Measurements from ENCODE around the gene DIS3L2. TPM values are rescaled to one million over a fixed set of nuclear protein-coding genes. Genes with fewer than 3 reads are reported as not detected.

Gene DIS3L2
- total RNA-seq, 3 donors from 2014 or later (not counting 1 experiment from before 2014, with no cell fraction given) = 56.4 to 63.6 (median 59.4) TPM

DNA sequence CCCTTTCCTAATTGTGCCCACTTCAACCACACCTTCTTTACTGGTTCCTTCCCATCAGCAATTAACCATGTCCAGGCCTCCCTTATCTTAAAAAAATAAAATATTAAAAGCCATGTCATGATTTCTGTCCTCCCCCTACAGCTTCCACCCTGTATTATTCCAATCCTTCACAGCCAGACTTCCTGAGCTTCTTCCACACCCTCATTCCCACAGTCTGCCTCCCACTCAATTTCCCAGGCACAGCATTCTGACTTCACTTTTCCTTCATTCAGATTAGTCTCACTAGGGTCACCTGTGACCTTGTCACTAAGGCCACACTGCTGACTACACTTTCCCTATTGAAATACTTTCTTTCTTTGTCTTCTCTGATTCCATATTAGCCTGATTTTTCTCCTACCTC, 159.4 kb downstream of the DIS3L2 start:
- Mint-ChIP-seq H3K27ac (no peak overlapping the region), H3K9me3 (no peaks in the 10 kb centered on the region), H3K27me3 (ENCODE audit: low read depth in 2 of 2) (no peaks in the 10 kb centered on the region), H3K4me1 (no peaks in the 10 kb centered on the region), H3K36me3 (no peaks in the 10 kb centered on the region), H3K4me3 (no peak overlapping the region)
- no peaks in the 10 kb centered on the region for H3K4me1 ChIP-seq (ENCODE audit: control insufficient read depth, insufficient read depth, low read length)
- no peaks in the 10 kb centered on the region for H3K27me3 ChIP-seq (ENCODE audit: control insufficient read depth, insufficient read depth, low read length)
- H3K27ac ChIP-seq (ENCODE audit: low read length) = no peak overlapping the region
- TF ChIP-seq, protein P1, sequence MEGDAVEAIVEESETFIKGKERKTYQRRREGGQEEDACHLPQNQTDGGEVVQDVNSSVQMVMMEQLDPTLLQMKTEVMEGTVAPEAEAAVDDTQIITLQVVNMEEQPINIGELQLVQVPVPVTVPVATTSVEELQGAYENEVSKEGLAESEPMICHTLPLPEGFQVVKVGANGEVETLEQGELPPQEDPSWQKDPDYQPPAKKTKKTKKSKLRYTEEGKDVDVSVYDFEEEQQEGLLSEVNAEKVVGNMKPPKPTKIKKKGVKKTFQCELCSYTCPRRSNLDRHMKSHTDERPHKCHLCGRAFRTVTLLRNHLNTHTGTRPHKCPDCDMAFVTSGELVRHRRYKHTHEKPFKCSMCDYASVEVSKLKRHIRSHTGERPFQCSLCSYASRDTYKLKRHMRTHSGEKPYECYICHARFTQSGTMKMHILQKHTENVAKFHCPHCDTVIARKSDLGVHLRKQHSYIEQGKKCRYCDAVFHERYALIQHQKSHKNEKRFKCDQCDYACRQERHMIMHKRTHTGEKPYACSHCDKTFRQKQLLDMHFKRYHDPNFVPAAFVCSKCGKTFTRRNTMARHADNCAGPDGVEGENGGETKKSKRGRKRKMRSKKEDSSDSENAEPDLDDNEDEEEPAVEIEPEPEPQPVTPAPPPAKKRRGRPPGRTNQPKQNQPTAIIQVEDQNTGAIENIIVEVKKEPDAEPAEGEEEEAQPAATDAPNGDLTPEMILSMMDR (IDR thresholded peaks at IDR 0.05) = no peak
- H3K4me3 ChIP-seq (ENCODE audit: low read length) = no peak overlapping the region
- intact Hi-C loops (cut with micrococcal nuclease) = no loop called here
- ATAC-seq = no peak
- DNase-seq = no peak
- H3K9me3 ChIP-seq (ENCODE audit: control insufficient read depth, insufficient read depth, low read length) = no peaks in the 10 kb centered on the region
- H3K36me3 ChIP-seq (ENCODE audit: control insufficient read depth, insufficient read depth, low read length) = no peaks in the 10 kb centered on the region

DNA sequence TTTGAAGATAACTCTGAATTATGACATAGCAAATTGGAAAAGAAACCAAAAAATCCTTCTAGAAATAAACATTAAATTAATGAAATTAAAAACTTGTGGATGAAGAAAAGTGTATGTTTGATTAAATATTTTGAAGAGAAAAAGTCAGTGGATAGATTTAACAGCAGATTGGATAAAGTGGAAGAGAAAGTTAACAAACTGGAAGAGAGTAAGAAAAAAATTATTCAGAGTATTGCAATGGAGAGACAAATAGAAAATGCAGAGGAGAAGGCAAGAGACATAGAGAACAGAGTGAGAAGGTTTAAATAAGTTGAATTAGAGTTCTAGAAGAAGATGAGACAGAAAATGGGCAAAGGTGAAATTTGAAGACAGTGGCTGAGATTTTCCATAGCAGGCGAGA, 162.8 kb downstream of the DIS3L2 start:
- DNase-seq = no peak
- Mint-ChIP-seq H3K36me3 (no peaks in the 10 kb centered on the region), H3K4me3 (no peak overlapping the region), H3K4me1 (peaks cover 0 to 6% of the 10 kb centered on the region in 2 donors), H3K27me3 (ENCODE audit: low read depth in 2 of 2) (no peaks in the 10 kb centered on the region), H3K9me3 (no peaks in the 10 kb centered on the region), H3K27ac (no peak overlapping the region)
- no peak overlapping the region for H3K4me3 ChIP-seq (ENCODE audit: low read length)
- no peak for ATAC-seq
- TF ChIP-seq, protein P1 (IDR thresholded peaks at IDR 0.05) = no peak
- no peaks in the 10 kb centered on the region for H3K4me1 ChIP-seq (ENCODE audit: control insufficient read depth, insufficient read depth, low read length)
- intact Hi-C loops (cut with micrococcal nuclease) = no loop called here
- H3K27ac ChIP-seq (ENCODE audit: low read length) = no peak overlapping the region
- H3K9me3 ChIP-seq (ENCODE audit: control insufficient read depth, insufficient read depth, low read length) = no peaks in the 10 kb centered on the region
- H3K27me3 ChIP-seq (ENCODE audit: control insufficient read depth, insufficient read depth, low read length) = no peaks in the 10 kb centered on the region
- peaks cover 3% of the 10 kb centered on the region for H3K36me3 ChIP-seq (ENCODE audit: control insufficient read depth, insufficient read depth, low read length)
- WGBS (ENCODE audit: insufficient coverage) = 100% methylated on average over 1 of the region's 1 CpG

DNA sequence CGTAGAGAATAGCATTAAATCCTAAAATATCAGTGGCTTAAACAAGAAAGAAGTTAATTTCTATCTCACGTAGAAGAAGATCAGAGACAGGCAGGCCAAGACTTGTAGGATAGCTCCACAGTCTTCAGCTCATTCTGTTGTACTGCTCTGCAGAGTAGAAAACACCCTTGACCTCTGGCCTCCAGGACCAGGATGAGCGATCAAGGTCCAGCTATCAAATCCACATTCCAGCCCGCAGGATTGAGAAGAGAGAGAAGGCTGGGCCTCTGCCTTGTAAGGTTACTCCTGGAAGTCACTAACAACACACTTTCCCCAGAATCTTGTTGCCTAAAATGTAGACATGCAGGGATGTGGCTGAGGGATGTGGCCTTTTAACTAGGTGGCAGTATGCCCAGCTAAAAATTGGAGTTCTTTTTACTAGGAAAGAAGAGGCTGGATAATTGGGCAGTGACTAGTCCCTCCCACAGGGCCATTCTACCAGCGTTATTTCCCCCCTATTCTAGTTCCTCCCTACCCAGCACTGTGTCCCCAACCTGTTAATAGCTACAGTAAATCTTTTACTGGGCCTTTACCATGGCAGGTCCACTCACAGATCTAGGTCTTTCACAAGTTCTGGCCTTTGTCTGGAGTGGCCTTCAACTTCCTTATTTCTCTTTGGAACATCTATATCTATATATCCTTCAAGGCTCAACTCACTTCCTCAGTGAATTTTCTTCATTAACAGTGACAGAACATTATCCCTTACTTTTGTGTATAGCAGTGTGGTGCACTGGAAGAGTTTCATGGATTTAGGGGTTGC, 165.0 kb downstream of the DIS3L2 start:
- Histone ChIP-seq H3K27ac (ENCODE audit: low read length) (no peak overlapping the region), H3K4me1 (ENCODE audit: control insufficient read depth, insufficient read depth, low read length) (no peaks in the 10 kb centered on the region), H3K4me3 (ENCODE audit: low read length) (no peak overlapping the region), H3K9me3 (ENCODE audit: control insufficient read depth, insufficient read depth, low read length) (no peaks in the 10 kb centered on the region), H3K36me3 (ENCODE audit: control insufficient read depth, insufficient read depth, low read length) (peaks cover 7% of the 10 kb centered on the region), H3K27me3 (ENCODE audit: control insufficient read depth, insufficient read depth, low read length) (no peaks in the 10 kb centered on the region)
- ATAC-seq (no peak), DNase-seq (no peak)
- Mint-ChIP-seq H3K4me3 (no peak overlapping the region), H3K27ac (no peak overlapping the region), H3K36me3 (no peaks in the 10 kb centered on the region), H3K9me3 (no peaks in the 10 kb centered on the region), H3K4me1 (peaks cover 0 to 6% of the 10 kb centered on the region in 2 donors), H3K27me3 (ENCODE audit: low read depth in 2 of 2) (no peaks in the 10 kb centered on the region)
- TF ChIP-seq, protein P1 (IDR thresholded peaks at IDR 0.05) = no peak
- 89% methylated on average over 5 of the region's 5 CpGs for WGBS (ENCODE audit: insufficient coverage)
- intact Hi-C loops (cut with micrococcal nuclease) = no loop called here

DNA sequence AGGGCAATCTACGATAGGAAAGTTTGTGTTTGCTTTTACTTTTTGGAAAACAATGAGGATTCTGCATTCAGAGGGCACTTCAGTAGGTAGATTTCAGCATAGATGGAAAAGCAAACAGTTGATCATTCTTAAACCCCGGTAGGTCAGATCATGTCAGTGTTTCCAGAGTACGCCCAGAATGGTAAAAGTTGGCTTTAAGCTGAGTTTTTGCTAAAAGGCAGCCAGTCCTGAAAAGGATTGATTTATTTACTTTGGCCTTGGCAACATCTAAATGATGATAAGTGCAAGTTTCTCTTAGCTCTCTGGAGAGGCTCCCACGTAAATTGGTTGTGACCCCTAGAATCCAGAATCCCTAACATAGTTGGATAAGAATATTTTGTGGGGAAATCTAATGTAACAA, 168.0 kb downstream of the DIS3L2 start:
- ATAC-seq (no peak), DNase-seq (no peak)
- Mint-ChIP-seq H3K27ac (no peak overlapping the region), H3K9me3 (no peaks in the 10 kb centered on the region), H3K4me3 (no peak overlapping the region), H3K27me3 (ENCODE audit: low read depth in 2 of 2) (no peaks in the 10 kb centered on the region), H3K4me1 (peaks cover 0 to 6% of the 10 kb centered on the region in 2 donors), H3K36me3 (no peaks in the 10 kb centered on the region)
- peaks cover 19% of the 10 kb centered on the region for H3K36me3 ChIP-seq (ENCODE audit: control insufficient read depth, insufficient read depth, low read length)
- no peak overlapping the region for H3K4me3 ChIP-seq (ENCODE audit: low read length)
- no peaks in the 10 kb centered on the region for H3K27me3 ChIP-seq (ENCODE audit: control insufficient read depth, insufficient read depth, low read length)
- H3K4me1 ChIP-seq (ENCODE audit: control insufficient read depth, insufficient read depth, low read length) = no peaks in the 10 kb centered on the region
- TF ChIP-seq, protein P1 (IDR thresholded peaks at IDR 0.05) = no peak
- H3K9me3 ChIP-seq (ENCODE audit: control insufficient read depth, insufficient read depth, low read length) = no peaks in the 10 kb centered on the region
- WGBS (ENCODE audit: insufficient coverage) = 78% methylated on average over 4 of the region's 4 CpGs
- intact Hi-C loops (cut with micrococcal nuclease) = no loop called here
- H3K27ac ChIP-seq (ENCODE audit: low read length) = no peak overlapping the region
